GM21526 (cell line): ENCODE results near the gene GPNMB.
A peak's percentile ranks its signal among the peaks of the same experiment; 100 is the strongest.

Experiments used
- ATAC-seq: cut with Tn5 transposase; IDR thresholded peaks from one replicate; pipeline ENCODE4 v1.9.1; 2021; ENCODE audit warnings: moderate library complexity; ENCODE audit not compliant: unreplicated experiment, low FRiP score

GPNMB gene

GRCh38 chr7:23226844-23227450 lies 19.6 kb upstream of the GPNMB start:
- no peak for ATAC-seq

- no peak for ATAC-seq
These were observed 18.2 kb upstream of the GPNMB start for GRCh38 chr7:23228412-23228811.

DNA sequence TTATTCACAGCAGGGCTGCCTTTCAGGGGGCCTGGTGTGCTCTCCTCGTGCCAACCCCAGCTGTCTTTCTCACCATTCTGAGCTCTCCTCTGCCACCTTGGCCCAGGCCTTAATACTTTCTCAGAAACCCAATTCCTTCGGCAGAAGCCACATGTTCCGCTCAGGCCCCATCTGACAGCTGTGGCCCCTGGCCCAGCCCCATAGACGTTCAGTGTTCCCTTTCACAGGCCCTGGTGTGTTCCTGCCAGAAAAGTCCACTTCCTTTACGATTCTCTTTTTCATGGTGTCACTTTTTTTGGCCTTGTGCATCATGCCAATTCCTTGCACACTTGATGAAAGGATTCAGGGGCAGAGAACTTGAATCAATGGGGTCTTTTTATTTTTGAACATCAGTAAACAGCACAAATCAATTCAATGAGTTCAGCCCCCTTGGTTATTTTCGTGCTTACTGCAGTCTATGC lies 15.9 kb upstream of the GPNMB start:
- ATAC-seq: no peak

DNA sequence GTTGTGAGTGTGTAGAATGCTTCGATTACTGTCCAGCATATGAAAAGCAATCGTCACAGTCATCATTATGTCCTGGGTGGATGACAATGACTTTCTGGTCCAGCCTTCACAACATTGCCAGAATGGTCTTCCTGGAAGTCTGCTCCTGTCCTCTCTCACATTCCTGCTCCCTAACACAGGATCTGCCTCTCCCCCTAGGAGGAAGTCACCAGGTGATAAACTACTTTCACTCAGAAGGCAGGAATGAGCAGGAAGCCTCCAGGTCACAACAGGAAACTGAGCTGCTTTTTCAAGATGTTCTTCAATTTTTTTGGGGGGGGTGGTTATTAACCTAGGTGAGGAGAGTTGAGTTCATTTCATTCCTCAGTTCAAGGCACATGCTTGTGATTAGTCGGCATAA lies 13.6 kb upstream of the GPNMB start:
- no peak for ATAC-seq

DNA sequence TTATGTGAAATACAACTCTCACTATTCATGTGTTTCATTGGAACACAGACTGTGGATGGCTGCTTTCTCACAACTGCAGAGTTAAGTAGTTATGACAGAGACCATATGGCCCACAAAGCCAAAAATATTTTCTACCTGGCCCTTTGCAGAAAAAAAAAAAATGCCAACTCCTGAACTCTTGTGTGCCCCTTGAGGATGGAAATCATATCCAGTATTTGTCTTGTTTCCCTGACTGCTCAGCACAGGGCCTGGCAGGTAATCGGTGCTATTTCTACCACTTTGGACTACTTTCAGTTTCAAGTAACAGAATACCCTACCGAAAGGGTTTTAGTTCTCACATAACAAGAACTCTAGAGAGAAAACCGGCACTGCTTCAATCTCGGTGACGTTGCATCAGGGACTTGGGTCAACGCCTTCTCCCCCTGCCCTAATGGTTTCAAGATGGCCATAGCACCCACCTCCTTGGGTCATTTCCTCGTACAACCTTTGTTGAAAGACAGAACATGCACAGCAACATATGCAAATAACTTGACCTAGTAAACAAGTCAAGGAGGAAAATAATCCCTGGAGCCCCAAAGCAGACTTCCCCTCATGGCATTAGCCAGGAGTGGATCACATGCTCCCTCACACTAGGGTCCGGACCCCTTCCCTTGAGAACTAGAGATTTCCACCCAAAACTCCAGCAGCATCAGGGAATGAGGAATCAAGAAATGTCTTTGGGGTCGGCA lies 11.8 kb upstream of the GPNMB start:
- peak; percentile 95 for ATAC-seq

DNA sequence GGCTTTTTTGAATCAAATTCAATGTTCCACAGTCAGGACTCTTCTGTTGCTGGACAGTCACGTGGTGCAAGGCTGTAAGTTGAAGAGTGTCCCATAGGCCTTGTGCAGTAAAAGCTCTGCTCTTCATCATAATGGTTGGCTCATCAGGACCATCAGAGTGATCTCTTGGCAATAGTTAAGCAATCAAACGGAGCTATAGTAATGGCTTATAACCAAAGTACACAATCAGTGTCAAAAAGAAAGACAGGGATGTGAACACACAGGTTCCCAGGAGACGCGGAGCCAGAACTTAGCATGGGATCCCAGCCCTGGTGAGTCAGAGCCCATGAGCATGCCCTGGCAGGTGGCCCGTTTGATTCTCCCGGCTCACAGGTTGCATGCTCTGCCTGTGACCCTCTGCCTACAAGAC lies 10.8 kb upstream of the GPNMB start:
- no peak for ATAC-seq

- ATAC-seq: no peak
These were observed 9.6 kb upstream of the GPNMB start for GRCh38 chr7:23237000-23237399.

DNA sequence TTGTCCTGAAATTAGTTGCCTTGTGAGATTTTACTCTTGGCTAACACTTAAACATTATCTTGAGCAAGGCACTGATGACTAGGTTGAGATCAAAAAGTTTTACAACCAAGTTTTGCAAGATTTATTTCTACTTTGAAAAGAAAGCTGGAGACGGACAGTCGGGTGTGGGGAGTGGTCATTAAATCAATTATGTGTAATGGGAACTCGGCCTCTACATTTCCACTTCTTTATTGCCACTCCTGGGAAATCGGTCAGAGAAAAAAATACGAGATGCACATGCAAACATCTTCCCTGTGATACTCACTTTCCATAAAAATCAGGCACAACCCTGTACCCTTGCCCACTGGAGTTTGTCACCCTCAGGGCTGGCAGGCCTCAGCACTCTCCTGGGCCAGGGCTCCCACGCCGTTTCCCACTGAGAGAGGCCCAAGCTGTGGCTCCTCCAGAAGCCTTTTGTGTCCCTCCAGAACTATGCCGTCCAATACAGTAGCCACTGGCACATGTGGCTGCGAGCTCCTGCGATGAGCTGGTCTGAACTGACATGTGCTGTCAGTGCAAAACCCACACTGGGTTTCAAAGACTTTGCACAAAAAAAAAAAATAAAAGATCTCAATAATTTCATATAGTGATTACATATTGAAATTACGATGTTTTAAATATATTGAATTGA lies 7.5 kb upstream of the GPNMB start:
- ATAC-seq: no peak

GRCh38 chr7:23239698-23240097 lies 6.9 kb upstream of the GPNMB start:
- ATAC-seq: no peak

- no peak for ATAC-seq
These were observed 4.3 kb upstream of the GPNMB start for GRCh38 chr7:23242321-23242720.

DNA sequence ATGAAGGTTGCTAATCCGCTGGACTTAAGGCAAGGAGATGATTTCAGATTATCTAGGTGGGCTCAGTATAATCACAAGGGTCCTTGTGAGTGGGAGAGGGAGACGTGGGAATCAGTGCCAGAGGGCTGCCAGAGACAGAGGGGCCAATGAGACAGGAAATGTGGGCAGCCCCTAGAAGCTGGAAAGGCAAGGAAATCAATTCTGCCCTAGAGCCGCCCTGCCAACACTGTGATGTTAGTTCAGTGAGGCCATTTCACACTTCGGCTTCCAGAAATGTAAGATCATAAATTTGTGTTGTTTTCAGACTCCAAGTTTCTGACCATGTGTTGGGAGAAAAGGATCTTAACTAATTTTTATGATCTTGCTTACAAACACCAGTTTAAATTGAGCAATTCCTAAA lies 3.6 kb upstream of the GPNMB start:
- no peak for ATAC-seq

- ATAC-seq: no peak
These were observed 549 bp downstream of the GPNMB start for GRCh38 chr7:23247046-23247602.

DNA sequence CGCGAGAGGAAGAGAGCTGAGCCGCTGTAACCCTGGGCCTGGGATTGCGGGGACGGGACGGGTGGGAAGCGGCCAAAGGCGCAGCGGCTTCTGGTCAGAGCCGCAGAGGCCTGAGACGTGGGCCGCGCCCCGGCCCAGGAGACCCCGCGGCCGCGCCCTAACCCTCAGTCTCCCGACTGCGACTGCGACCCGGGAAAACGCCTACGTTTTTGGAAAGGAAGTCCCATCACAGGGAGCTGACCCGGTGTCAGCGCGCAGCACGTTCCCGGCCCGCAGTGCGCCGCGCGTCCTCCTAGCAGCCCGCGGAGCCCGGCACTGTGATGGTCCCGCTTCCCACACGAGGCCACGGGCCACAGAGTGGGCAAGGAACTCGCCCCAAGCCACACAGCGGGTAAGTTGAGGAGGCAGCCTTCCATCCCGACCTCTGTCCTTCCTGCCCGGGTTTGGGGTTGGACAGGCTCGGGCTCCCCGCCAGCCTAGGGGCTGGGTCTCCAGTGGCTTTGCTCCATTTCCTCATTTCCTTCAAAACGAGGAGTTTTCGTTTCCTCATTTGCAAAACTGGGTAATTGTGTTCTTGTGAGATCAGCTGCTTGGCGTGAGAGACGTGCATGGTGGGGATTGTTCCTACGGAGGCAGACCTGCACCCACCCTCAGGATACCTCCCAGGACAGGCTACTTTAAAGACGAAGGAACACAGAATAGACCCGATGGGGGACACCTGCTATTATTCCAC lies 1.2 kb downstream of the GPNMB start:
- no peak for ATAC-seq

DNA sequence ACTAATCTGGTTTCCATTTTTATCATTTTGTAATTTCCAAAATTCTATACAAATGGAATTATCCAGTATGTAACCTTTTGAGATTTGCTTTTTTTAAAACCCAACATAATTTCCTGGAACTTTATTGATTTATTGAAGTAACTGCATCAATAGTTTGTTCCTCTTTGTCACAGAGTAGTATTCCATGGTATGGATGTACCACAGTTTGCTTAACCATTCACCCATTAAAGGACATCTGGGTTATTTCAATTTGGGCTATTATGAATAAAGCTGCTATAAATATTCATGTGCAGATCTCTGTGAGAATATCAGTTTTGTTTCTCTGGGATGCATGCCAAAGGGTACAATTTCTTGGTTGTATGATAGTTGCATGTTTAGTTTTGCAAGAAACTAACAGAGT lies 2.9 kb downstream of the GPNMB start:
- ATAC-seq: no peak

GRCh38 chr7:23254051-23254681 lies 7.6 kb downstream of the GPNMB start:
- ATAC-seq: no peak

- ATAC-seq: no peak
These were observed 10.2 kb downstream of the GPNMB start for GRCh38 chr7:23256731-23257130.

GRCh38 chr7:23260371-23260770 lies 13.8 kb downstream of the GPNMB start:
- ATAC-seq: no peak

GRCh38 chr7:23261843-23262452 lies 15.4 kb downstream of the GPNMB start:
- peak; percentile 78 for ATAC-seq

DNA sequence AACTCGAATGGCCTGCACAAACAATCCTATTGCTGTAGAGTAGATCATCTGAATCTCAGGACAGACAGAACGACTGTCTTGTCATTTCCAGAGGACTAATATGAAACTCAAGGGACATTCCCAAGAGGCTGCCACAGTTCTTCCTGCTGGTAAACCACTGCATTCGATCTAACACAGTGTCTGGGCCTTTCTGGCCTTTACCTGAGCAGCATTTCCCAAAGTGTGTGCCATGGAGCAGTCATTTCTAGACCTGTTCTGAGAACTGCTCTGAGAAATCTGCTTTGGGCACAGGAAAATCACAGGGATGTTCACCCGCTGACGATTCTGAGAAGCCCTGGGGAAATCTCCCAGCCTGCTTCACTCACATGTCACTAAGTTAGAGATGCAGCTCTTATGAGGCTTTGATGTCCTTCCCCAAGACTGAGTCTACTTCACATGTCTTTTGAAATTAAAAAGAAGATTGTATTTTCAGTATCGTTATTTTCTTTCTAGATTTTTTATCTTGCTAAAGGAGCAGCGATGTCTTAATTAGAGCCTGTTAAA lies 18.4 kb downstream of the GPNMB start:
- no peak for ATAC-seq

- no peak for ATAC-seq
These were observed 20.3 kb downstream of the GPNMB start for GRCh38 chr7:23266918-23267317.
